ENCODE results near the gene MYO18A.

Gene MYO18A

DNA sequence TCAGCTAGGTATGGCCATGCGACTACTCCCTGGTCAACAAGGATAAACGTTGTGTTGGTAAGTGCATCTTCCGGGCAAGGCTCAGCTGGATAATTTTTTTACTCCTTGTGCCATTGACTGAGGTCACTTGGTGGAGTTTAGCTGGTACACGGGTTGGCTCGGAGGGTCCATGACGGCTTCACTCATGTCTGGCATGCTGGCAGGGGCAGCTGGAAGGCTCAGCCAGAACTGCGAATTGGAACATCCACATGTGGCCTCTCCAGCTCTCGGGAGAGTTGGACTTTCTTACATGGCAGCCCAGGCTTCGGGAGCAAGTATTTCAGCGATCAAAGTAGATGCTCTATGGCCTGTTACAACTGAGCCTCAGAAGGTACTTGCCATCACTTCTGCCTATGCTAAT, 35.0 kb upstream of the MYO18A start:
- TF ChIP-seq, protein P1, sequence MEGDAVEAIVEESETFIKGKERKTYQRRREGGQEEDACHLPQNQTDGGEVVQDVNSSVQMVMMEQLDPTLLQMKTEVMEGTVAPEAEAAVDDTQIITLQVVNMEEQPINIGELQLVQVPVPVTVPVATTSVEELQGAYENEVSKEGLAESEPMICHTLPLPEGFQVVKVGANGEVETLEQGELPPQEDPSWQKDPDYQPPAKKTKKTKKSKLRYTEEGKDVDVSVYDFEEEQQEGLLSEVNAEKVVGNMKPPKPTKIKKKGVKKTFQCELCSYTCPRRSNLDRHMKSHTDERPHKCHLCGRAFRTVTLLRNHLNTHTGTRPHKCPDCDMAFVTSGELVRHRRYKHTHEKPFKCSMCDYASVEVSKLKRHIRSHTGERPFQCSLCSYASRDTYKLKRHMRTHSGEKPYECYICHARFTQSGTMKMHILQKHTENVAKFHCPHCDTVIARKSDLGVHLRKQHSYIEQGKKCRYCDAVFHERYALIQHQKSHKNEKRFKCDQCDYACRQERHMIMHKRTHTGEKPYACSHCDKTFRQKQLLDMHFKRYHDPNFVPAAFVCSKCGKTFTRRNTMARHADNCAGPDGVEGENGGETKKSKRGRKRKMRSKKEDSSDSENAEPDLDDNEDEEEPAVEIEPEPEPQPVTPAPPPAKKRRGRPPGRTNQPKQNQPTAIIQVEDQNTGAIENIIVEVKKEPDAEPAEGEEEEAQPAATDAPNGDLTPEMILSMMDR (IDR thresholded peaks at IDR 0.05; ENCODE audit: low read length), result no peak
- TF ChIP-seq EZH2 (optimal IDR thresholded peaks at IDR 0.05; ENCODE audit: low read depth, low read length), result no peak
- TF ChIP-seq EZH2phosphoT487 (IDR thresholded peaks at IDR 0.05; ENCODE audit: low read length), result no peak
- Histone ChIP-seq H3K4me1 (ENCODE audit: low read length) (no peaks in the 10 kb centered on the region), H2AFZ (ENCODE audit: low read length) (no peak overlapping the region), H3K4me3 (ENCODE audit: low read length) (no peak overlapping the region), H3K36me3 (replicated peaks; ENCODE audit: insufficient read depth, low read length) (no peaks in the 10 kb centered on the region), H3K9me3 (replicated peaks; ENCODE audit: insufficient read depth, low read length) (no peaks in the 10 kb centered on the region), H4K20me1 (ENCODE audit: insufficient read depth, low read length) (no peaks in the 10 kb centered on the region), H3K9ac (ENCODE audit: low read length) (no peak overlapping the region), H3K79me2 (ENCODE audit: low read length) (no peaks in the 10 kb centered on the region), H3K4me2 (ENCODE audit: low read depth, low read length) (no peak overlapping the region), H3F3A (ENCODE audit: insufficient read depth, low read length) (no peaks in the 10 kb centered on the region), H3K27me3 (replicated peaks; ENCODE audit: insufficient read depth, low read length) (no peaks in the 10 kb centered on the region), H3K9me2 (replicated peaks; ENCODE audit: insufficient read depth, low read length) (no peaks in the 10 kb centered on the region), H3K27ac (ENCODE audit: low read length) (no peak overlapping the region)
- no peak for DNase-seq

DNA sequence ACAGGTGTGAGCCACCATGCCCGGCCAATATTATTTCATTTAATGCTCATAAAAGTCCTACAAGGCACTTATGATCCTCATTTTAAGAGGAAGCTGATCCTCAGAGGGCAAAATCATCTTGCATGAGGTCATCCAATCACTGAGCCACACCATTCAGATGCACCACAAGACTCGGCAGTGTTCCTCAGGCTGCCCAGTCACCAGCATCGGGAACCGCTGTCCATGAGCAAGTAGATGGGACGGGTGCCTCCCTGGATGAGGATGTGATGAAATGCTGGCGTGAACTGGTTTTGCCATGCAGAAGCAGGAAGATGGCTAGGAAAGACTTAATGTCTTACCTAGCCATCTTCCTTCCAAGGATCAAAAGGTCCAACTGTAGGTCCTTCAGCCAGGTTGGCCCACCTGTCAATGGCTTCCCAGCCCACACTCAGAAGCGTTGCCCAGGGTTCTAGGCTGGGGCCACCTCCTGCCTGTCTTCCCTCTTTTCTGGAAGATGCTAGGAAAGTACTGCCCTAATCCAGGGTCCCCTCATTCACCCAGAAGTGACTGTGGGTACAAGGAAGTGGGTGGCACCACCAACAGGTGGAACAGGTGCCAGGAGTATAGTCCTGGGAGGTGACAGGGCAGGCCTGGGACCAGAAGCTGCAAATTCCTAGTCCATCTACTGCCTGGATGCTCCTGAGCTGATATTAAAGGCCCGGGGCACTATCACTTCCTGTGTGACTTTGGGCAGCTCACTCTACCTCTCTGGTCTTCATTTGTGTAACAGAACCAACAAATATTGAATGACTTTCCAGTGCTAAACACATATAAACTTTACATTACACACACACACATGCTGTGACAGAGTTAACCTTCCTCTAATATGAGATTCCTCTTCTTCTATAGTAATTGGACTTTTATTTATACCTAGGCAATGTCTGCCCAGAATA, 34.3 kb upstream of the MYO18A start:
- Histone ChIP-seq H3K27ac (ENCODE audit: low read length) (no peak overlapping the region), H2AFZ (ENCODE audit: low read length) (no peak overlapping the region)

DNA sequence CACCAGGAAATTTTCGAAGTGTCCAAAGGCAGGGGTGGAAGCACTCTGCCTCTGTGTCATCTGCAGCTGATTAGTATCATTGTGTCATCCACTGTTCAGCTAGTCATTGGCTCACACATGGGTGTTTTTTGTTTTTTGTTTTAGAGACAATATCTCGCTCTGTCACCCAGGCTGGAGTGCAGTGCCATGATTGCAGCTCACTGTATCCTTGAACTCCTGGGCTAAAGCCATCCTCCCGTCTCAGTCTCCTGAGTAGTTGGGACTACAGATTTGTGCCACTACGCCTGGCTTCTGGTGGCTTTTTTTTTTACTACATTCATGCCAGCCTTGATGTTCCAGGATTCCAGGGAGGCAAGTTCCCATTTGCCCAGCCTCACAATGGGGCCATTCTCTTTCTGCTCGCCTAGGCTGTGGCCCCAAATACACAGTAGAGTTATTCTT, 32.5 kb upstream of the MYO18A start:
- Histone ChIP-seq H3K27me3 (replicated peaks; ENCODE audit: insufficient read depth, low read length) (no peaks in the 10 kb centered on the region), H3K4me1 (ENCODE audit: low read length) (no peaks in the 10 kb centered on the region), H3F3A (ENCODE audit: insufficient read depth, low read length) (no peaks in the 10 kb centered on the region), H3K36me3 (replicated peaks; ENCODE audit: insufficient read depth, low read length) (no peaks in the 10 kb centered on the region), H3K27ac (ENCODE audit: low read length) (no peak overlapping the region), H4K20me1 (ENCODE audit: insufficient read depth, low read length) (no peaks in the 10 kb centered on the region), H3K9ac (ENCODE audit: low read length) (no peak overlapping the region), H2AFZ (ENCODE audit: low read length) (no peak overlapping the region), H3K4me3 (ENCODE audit: low read length) (no peak overlapping the region), H3K79me2 (ENCODE audit: low read length) (no peaks in the 10 kb centered on the region), H3K4me2 (ENCODE audit: low read depth, low read length) (no peak overlapping the region), H3K9me2 (replicated peaks; ENCODE audit: insufficient read depth, low read length) (no peaks in the 10 kb centered on the region), H3K9me3 (replicated peaks; ENCODE audit: insufficient read depth, low read length) (no peaks in the 10 kb centered on the region)
- TF ChIP-seq, protein P1 (IDR thresholded peaks at IDR 0.05; ENCODE audit: low read length), result no peak
- TF ChIP-seq EZH2 (optimal IDR thresholded peaks at IDR 0.05; ENCODE audit: low read depth, low read length) (no peak), EZH2phosphoT487 (IDR thresholded peaks at IDR 0.05; ENCODE audit: low read length) (no peak)
- no peak for DNase-seq

More for the DNA sequence above, 34.3 kb upstream of the MYO18A start:
- Histone ChIP-seq H3K27me3 (replicated peaks; ENCODE audit: insufficient read depth, low read length) (no peaks in the 10 kb centered on the region), H3K4me2 (ENCODE audit: low read depth, low read length) (no peak overlapping the region), H3K9ac (ENCODE audit: low read length) (no peak overlapping the region), H3K9me3 (replicated peaks; ENCODE audit: insufficient read depth, low read length) (no peaks in the 10 kb centered on the region), H3F3A (ENCODE audit: insufficient read depth, low read length) (no peaks in the 10 kb centered on the region), H3K9me2 (replicated peaks; ENCODE audit: insufficient read depth, low read length) (no peaks in the 10 kb centered on the region), H3K4me1 (ENCODE audit: low read length) (no peaks in the 10 kb centered on the region), H3K4me3 (ENCODE audit: low read length) (no peak overlapping the region), H4K20me1 (ENCODE audit: insufficient read depth, low read length) (no peaks in the 10 kb centered on the region), H3K36me3 (replicated peaks; ENCODE audit: insufficient read depth, low read length) (no peaks in the 10 kb centered on the region), H3K79me2 (ENCODE audit: low read length) (no peaks in the 10 kb centered on the region)
- DNase-seq, result no peak
- TF ChIP-seq EZH2 (optimal IDR thresholded peaks at IDR 0.05; ENCODE audit: low read depth, low read length) (no peak), EZH2phosphoT487 (IDR thresholded peaks at IDR 0.05; ENCODE audit: low read length) (no peak)
- TF ChIP-seq, protein P1 (IDR thresholded peaks at IDR 0.05; ENCODE audit: low read length), result no peak
